ENCODE results near the gene PHF21A. TPM values are rescaled to one million over a fixed set of nuclear protein-coding genes. Genes with fewer than 3 reads are reported as not detected.

The PHF21A gene
- total RNA-seq, 2 experiments from 2014 or later, result 59.5 to 66.2 TPM

DNA sequence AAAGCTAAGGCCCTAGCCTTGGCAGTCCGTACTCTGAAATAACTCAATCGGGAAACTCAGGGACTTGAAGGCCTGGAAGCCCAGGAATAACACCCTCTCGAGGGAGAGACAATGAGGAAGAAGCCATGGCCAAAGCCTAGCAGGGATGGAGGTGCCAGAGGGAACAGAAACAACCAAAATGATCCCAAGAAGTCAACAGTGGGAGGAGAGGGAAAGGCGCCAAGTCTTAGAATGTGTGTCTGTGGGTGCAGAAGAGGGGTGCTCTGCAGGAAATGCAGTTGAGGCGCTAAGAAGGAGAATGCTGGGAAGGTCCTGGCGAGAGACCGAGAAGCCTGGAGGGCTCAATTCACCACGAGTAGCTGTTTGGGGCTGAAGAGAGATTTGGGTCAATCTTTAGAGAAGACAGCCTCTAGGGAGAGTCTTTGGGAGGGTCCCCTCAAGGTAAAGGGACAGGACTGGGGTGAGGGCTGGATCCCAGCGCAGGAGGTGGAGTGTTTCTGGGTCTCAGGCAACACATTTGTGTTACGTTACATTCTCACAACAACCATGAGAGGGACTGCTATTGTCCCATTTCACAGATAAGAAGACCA, 236.6 kb downstream of the PHF21A start:
- CTCF ChIA-PET, result no interaction called here
- H3K4me3 ChIP-seq (ENCODE audit: low read length), result peak overlapping the region; percentile 34
- no peaks in the 10 kb centered on the region for H3K27me3 Mint-ChIP-seq

More for the DNA sequence above, 236.6 kb downstream of the PHF21A start:
- TF ChIP-seq, protein P1, sequence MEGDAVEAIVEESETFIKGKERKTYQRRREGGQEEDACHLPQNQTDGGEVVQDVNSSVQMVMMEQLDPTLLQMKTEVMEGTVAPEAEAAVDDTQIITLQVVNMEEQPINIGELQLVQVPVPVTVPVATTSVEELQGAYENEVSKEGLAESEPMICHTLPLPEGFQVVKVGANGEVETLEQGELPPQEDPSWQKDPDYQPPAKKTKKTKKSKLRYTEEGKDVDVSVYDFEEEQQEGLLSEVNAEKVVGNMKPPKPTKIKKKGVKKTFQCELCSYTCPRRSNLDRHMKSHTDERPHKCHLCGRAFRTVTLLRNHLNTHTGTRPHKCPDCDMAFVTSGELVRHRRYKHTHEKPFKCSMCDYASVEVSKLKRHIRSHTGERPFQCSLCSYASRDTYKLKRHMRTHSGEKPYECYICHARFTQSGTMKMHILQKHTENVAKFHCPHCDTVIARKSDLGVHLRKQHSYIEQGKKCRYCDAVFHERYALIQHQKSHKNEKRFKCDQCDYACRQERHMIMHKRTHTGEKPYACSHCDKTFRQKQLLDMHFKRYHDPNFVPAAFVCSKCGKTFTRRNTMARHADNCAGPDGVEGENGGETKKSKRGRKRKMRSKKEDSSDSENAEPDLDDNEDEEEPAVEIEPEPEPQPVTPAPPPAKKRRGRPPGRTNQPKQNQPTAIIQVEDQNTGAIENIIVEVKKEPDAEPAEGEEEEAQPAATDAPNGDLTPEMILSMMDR (IDR thresholded peaks at IDR 0.05), result no peak
- Mint-ChIP-seq H3K4me1 (ENCODE audit: low read depth) (peaks cover 11% of the 10 kb centered on the region), H3K4me3 (peak overlapping the region; percentile 81), H3K9me3 (no peaks in the 10 kb centered on the region), H3K27ac (peak overlapping the region; percentile 77), H3K36me3 (ENCODE audit: low read depth) (peaks cover 43% of the 10 kb centered on the region)
- Histone ChIP-seq H3K4me1 (ENCODE audit: insufficient read depth, low read length) (peaks cover 13% of the 10 kb centered on the region), H3K9me3 (ENCODE audit: control insufficient read depth in 1 of 2, insufficient read depth in 1 of 2, low read length in 2 of 2) (peaks cover 0 to 5% of the 10 kb centered on the region in 2 experiments), H3K36me3 (ENCODE audit: insufficient read depth, low read length) (peaks cover 21% of the 10 kb centered on the region), H3K27ac (ENCODE audit: low read depth in 1 of 2, low read length in 2 of 2) (no peak overlapping the region), H3K27me3 (ENCODE audit: control insufficient read depth in 1 of 2, insufficient read depth in 2 of 2, low read length in 2 of 2) (no peaks in the 10 kb centered on the region)
- DNase-seq, result peak in 1 of 14 experiments; percentile 27
- no peak for ATAC-seq (ENCODE audit: poor library complexity)
- POLR2A ChIA-PET, result no interaction called here
- intact Hi-C loops (cut with DNase I, micrococcal nuclease), result loop anchor here in 1 of 2 experiments (5.0 kb wide), 1 partner anchor 508 kb away; the partner anchor contains the start of gene CHRM4

Other genes starting within 250 kb of the PHF21A start
- gene MAPK8IP1, start 235.8 kb downstream of the PHF21A start, total RNA-seq, result 1 to 10 TPM; 2.3 to 2.4 TPM
- 1 to 10 TPM; 5.7 to 6.0 TPM for gene FREY1, start 214.2 kb downstream of the PHF21A start, total RNA-seq
- gene PEX16, start 203.6 kb downstream of the PHF21A start, total RNA-seq, result 10 to 100 TPM; 56.3 to 62.0 TPM
- 1 to 10 TPM; 2.7 to 3.5 TPM for gene LARGE2, start 198.8 kb downstream of the PHF21A start, total RNA-seq
- gene CREB3L1, start 156.2 kb upstream of the PHF21A start, total RNA-seq, result not detected
- gene DGKZ, start 226.0 kb upstream of the PHF21A start, total RNA-seq, result 100 to 1,000 TPM; 159 to 166 TPM

All from CD4-positive, alpha-beta T cell (primary cell).